HL-60 (cell line): ENCODE results near the gene MMP28.

Source experiments
- DNase-seq, 2 experiments: peaks; one replicate each; pipeline ENCODE4 v3.0.0-alpha.2; 2010 to 2020; ENCODE audit warnings: low read depth in 1 of 2, low spot score in 1 of 2
- H3K27ac ChIP-seq: fragments of 250-450 bp; sonication (Bioruptor Pico); replicated peaks from 2 replicates; pipeline ENCODE4 v1.5.1; 2020; ENCODE audit warnings: mild to moderate bottlenecking, moderate library complexity
- H3K27me3 ChIP-seq: fragments of 250-450 bp; sonication (Bioruptor Pico); 2 replicates; pipeline ENCODE4 v1.5.1; 2021; ENCODE audit warnings: mild to moderate bottlenecking, moderate library complexity; ENCODE audit not compliant: insufficient read depth, poor library complexity, severe bottlenecking
- H3K4me3 ChIP-seq: replicated peaks from 2 replicates; pipeline ENCODE4 v1.5.1; 2011; ENCODE audit warnings: mild to moderate bottlenecking, control low read depth, low read length; ENCODE audit not compliant: insufficient read depth
- GABPA ChIP-seq: IDR thresholded peaks from 2 replicates; pipeline ENCODE4 v1.6.1; 2012; ENCODE audit warnings: low read depth
- POLR2AphosphoS5 ChIP-seq: IDR thresholded peaks from 2 replicates; pipeline ENCODE4 v1.6.1; 2012; ENCODE audit warnings: low read depth
- SPI1 ChIP-seq: IDR thresholded peaks from 2 replicates; pipeline ENCODE4 v1.6.1; 2012; ENCODE audit warnings: low read depth, mild to moderate bottlenecking, borderline replicate concordance
- TF ChIP-seq, protein P1 (sequence below): IDR thresholded peaks from 2 replicates; pipeline ENCODE4 v1.6.1; 2012; ENCODE audit warnings: low read depth; ENCODE audit not compliant: insufficient replicate concordance
- TF ChIP-seq, protein P2 (sequence below): IDR thresholded peaks from one replicate; pipeline ENCODE4 v1.5.1; 2011; ENCODE audit warnings: low read length, control low read depth, inconsistent platforms; ENCODE audit not compliant: insufficient read depth

MMP28 gene

DNA sequence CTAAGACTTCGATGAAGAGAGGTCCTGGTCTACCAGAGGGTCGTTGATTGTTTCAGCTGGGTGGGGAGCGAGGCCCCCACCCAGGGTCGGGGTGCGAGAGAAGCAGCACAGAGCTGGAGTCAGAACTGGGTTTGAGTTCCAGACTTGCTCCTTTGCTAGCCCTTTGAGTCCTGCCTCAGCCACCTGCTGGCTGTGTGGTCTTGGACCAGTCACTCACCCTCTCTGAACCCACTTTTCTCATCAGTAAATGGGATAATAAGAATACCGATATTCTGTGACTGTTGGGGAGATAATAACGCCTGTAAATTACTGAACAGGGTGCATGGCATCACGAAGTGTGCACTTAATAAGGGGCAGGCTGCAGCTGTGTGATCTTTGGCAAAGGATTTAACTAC lies 427 bp upstream of the MMP28 start:
- no peak overlapping the region for H3K27ac ChIP-seq
- H3K27me3 ChIP-seq = peaks cover 38% of the 10 kb centered on the region

DNA sequence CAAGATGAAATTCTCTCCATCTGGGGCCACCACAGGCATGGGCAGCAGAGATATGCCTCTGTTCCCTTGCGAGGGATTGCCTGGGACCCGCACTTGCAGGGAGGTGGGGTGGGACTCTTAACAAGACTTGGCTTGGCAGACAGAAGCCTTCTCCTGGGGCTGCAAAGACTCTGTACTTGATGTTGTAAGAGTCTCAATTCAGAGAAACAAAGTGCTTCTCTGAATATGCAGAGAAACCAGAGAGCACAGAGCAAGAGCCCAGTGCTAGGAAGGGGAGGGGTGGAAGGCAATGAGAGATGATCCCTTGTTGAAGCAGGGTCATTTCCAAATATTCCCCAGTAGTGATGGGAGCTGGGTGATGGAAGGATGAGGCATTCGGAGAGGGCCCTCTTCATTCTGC lies 2.2 kb downstream of the MMP28 start:
- no peak for DNase-seq
- no peak overlapping the region for H3K27ac ChIP-seq
- H3K27me3 ChIP-seq = peaks cover 41% of the 10 kb centered on the region
- TF ChIP-seq POLR2AphosphoS5 = no peak
- TF ChIP-seq, protein P1, sequence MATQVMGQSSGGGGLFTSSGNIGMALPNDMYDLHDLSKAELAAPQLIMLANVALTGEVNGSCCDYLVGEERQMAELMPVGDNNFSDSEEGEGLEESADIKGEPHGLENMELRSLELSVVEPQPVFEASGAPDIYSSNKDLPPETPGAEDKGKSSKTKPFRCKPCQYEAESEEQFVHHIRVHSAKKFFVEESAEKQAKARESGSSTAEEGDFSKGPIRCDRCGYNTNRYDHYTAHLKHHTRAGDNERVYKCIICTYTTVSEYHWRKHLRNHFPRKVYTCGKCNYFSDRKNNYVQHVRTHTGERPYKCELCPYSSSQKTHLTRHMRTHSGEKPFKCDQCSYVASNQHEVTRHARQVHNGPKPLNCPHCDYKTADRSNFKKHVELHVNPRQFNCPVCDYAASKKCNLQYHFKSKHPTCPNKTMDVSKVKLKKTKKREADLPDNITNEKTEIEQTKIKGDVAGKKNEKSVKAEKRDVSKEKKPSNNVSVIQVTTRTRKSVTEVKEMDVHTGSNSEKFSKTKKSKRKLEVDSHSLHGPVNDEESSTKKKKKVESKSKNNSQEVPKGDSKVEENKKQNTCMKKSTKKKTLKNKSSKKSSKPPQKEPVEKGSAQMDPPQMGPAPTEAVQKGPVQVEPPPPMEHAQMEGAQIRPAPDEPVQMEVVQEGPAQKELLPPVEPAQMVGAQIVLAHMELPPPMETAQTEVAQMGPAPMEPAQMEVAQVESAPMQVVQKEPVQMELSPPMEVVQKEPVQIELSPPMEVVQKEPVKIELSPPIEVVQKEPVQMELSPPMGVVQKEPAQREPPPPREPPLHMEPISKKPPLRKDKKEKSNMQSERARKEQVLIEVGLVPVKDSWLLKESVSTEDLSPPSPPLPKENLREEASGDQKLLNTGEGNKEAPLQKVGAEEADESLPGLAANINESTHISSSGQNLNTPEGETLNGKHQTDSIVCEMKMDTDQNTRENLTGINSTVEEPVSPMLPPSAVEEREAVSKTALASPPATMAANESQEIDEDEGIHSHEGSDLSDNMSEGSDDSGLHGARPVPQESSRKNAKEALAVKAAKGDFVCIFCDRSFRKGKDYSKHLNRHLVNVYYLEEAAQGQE = no peak
- H3K4me3 ChIP-seq = no peak overlapping the region

More for the DNA sequence above, 427 bp upstream of the MMP28 start:
- DNase-seq = no peak
- TF ChIP-seq SPI1 (no peak), POLR2AphosphoS5 (no peak), GABPA (no peak)
- TF ChIP-seq, protein P2, sequence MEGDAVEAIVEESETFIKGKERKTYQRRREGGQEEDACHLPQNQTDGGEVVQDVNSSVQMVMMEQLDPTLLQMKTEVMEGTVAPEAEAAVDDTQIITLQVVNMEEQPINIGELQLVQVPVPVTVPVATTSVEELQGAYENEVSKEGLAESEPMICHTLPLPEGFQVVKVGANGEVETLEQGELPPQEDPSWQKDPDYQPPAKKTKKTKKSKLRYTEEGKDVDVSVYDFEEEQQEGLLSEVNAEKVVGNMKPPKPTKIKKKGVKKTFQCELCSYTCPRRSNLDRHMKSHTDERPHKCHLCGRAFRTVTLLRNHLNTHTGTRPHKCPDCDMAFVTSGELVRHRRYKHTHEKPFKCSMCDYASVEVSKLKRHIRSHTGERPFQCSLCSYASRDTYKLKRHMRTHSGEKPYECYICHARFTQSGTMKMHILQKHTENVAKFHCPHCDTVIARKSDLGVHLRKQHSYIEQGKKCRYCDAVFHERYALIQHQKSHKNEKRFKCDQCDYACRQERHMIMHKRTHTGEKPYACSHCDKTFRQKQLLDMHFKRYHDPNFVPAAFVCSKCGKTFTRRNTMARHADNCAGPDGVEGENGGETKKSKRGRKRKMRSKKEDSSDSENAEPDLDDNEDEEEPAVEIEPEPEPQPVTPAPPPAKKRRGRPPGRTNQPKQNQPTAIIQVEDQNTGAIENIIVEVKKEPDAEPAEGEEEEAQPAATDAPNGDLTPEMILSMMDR = no peak
- TF ChIP-seq, protein P1 = no peak
- 0 out of 2 replicates have a peak overlapping the region, but pooled peaks have one; percentile 33 for H3K4me3 ChIP-seq

DNA sequence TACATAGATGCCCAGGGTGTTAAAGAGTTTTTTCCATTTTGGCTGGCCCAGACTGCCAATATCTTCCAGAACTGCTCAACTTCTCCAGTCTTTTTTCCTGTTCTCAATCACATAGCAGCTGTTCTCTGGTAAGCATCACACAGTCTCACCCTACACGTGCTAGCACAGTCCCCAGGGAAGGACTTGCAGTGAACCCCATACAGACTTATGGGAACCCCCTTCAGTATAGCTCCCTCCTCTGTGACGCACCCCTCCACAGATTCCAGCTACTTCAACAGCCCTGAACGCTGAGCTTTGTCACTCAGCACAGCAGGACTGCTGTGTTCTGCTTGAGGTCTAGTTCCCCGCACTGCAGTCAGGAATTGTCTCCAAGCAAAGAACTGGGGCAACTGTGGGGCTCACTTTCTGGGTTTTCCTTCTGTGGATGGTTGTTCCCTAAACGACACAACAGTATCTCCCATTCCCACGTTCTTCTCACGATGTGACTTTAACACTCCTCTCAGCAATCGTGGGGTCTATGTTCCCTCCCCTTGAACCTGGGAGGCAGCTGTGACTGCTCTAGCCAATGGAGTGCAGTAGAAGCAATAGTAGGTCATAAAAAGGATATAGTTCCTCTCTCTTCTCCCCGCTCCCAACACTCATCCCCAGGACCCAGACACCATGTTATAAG lies 3.6 kb downstream of the MMP28 start:
- Histone ChIP-seq H3K4me3 (no peak overlapping the region), H3K27me3 (peaks cover 36% of the 10 kb centered on the region), H3K27ac (no peak overlapping the region)
- TF ChIP-seq GABPA (no peak), SPI1 (no peak), POLR2AphosphoS5 (no peak)
- TF ChIP-seq, protein P2 = no peak
- TF ChIP-seq, protein P1 = no peak
- DNase-seq = no peak
